Lung (tissue), 12 donors: ENCODE data around the gene CACNB1. TPM values are rescaled to one million over a fixed set of nuclear protein-coding genes. Genes with fewer than 3 reads are reported as not detected.

Experiments used
- ATAC-seq: fragments of 200-7000 bp; cut with Tn5 transposase; one replicate; pipeline ENCODE4 v1.9.1; 2020; ENCODE audit warnings: moderate number of reproducible peaks; ENCODE audit not compliant: insufficient read depth, low FRiP score
- DNase-seq, 3 donors: peaks; one replicate each; pipeline ENCODE4 v3.0.0-alpha.2; 2013 to 2017
- H3K27ac ChIP-seq, 2 donors: one replicate each; pipeline ENCODE4 v1.5.1; 2013; ENCODE audit warnings: mild to moderate bottlenecking in 2 of 2, moderate library complexity in 2 of 2, control low read depth in 1 of 2, inconsistent platforms in 1 of 2, low read depth in 1 of 2, low read length in 1 of 2
- H3K27me3 ChIP-seq, 3 donors: one replicate each; pipeline ENCODE4 v1.5.1; 2013; ENCODE audit warnings: low read length in 2 of 3; ENCODE audit not compliant: control insufficient read depth in 3 of 3, insufficient read depth in 3 of 3
- H3K36me3 ChIP-seq, 4 donors: one replicate each; pipeline ENCODE4 v1.5.1; 2013; ENCODE audit warnings: low read length in 4 of 4, mild to moderate bottlenecking in 1 of 4, moderate library complexity in 1 of 4; ENCODE audit not compliant: control insufficient read depth in 4 of 4, insufficient read depth in 4 of 4
- H3K4me1 ChIP-seq, 5 donors: one replicate each; pipeline ENCODE4 v1.5.1; 2013; ENCODE audit warnings: low read length in 5 of 5, mild to moderate bottlenecking in 2 of 5, moderate library complexity in 1 of 5; ENCODE audit not compliant: control insufficient read depth in 5 of 5, insufficient read depth in 5 of 5
- H3K4me3 ChIP-seq: one replicate; pipeline ENCODE4 v1.5.1; 2013; ENCODE audit warnings: mild to moderate bottlenecking, control low read depth, moderate library complexity
- H3K9ac ChIP-seq, 2 donors: one replicate each; pipeline ENCODE4 v1.5.1; 2013; ENCODE audit warnings: low read length in 2 of 2, control low read depth in 1 of 2; ENCODE audit not compliant: insufficient read depth in 1 of 2
- H3K9me3 ChIP-seq, 4 donors: one replicate each; pipeline ENCODE4 v1.5.1; 2013; ENCODE audit warnings: low read length in 3 of 4, mild to moderate bottlenecking in 1 of 4, moderate library complexity in 1 of 4; ENCODE audit not compliant: control insufficient read depth in 4 of 4, insufficient read depth in 3 of 4
- WGBS, 2 donors: extraction: QIAGEN DNeasy Blood & Tissue Kit; methylation state at CpG; one replicate each; pipeline ENCODE4 v1.1.7; 2013; 5-methylcytosine and 5-hydroxymethylcytosine counted together
- polyA plus RNA-seq, 2 donors: library from polyadenylated mRNA; stranded (reverse); fragments of 200-250 nt; gene quantifications; one replicate each; pipeline ENCODE4 v1.2.1, GENCODE V29; 2013
- total RNA-seq, 2 donors: library from RNA; depleted of rRNA in 1 of 2; stranded (reverse); fragments of >200 nt in 1 of 2; gene quantifications; one replicate each; pipeline ENCODE4 v1.2.1, GENCODE V29; 2014 to 2021
- TF ChIP-seq, protein P1 (sequence below): IDR thresholded peaks from 2 replicates; pipeline ENCODE4 v1.5.1; 2012; ENCODE audit warnings: mild to moderate bottlenecking; ENCODE audit errors: control extremely low read depth, extremely low read depth
- donor health status: control.
- donor health status: control.
- donor health status: Bipolar disorder and iron deficiency.
- donor health status: healthy.
- donor health status: DM: yes; HTN: yes; CAD: no.

CACNB1 gene
- total and polyA plus RNA-seq, 4 donors: 6.8 to 49.6 (median 21.7) TPM

DNA sequence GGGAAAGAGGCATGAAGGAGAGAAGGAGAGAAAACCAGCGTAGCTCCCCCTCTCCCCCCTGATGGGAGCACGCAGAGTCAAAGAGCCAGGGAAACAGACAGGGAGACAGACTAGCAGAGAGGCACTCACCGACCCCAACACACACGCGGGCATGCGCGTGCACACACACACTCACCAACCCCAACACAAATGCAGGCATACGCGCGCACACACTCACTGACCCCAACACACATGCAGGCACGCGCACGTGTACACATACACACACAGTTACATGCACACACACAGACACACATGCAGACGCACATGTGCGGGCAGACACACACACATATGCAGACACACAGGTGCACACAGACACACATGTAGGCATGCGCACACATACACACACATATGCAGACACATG lies 4.6 kb downstream of the CACNB1 start:
- H3K4me1 ChIP-seq: peaks cover 0 to 26% (median 9%) of the 10 kb centered on the region in 5 donors
- peaks cover 0 to 25% (median 10%) of the 10 kb centered on the region in 4 donors for H3K36me3 ChIP-seq
- no peaks in the 10 kb centered on the region for H3K27me3 ChIP-seq
- ATAC-seq: no peak
- H3K27ac ChIP-seq: no peak overlapping the region
- DNase-seq: no peak
- no peak overlapping the region for H3K4me3 ChIP-seq
- H3K9me3 ChIP-seq: no peaks in the 10 kb centered on the region
- TF ChIP-seq, protein P1, sequence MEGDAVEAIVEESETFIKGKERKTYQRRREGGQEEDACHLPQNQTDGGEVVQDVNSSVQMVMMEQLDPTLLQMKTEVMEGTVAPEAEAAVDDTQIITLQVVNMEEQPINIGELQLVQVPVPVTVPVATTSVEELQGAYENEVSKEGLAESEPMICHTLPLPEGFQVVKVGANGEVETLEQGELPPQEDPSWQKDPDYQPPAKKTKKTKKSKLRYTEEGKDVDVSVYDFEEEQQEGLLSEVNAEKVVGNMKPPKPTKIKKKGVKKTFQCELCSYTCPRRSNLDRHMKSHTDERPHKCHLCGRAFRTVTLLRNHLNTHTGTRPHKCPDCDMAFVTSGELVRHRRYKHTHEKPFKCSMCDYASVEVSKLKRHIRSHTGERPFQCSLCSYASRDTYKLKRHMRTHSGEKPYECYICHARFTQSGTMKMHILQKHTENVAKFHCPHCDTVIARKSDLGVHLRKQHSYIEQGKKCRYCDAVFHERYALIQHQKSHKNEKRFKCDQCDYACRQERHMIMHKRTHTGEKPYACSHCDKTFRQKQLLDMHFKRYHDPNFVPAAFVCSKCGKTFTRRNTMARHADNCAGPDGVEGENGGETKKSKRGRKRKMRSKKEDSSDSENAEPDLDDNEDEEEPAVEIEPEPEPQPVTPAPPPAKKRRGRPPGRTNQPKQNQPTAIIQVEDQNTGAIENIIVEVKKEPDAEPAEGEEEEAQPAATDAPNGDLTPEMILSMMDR: no peak
- whole genome bisulfite sequencing, 2 donors: 96 to 98% methylated on average over 15 to 16 of the region's 16 CpGs
- no peak overlapping the region for H3K9ac ChIP-seq

DNA sequence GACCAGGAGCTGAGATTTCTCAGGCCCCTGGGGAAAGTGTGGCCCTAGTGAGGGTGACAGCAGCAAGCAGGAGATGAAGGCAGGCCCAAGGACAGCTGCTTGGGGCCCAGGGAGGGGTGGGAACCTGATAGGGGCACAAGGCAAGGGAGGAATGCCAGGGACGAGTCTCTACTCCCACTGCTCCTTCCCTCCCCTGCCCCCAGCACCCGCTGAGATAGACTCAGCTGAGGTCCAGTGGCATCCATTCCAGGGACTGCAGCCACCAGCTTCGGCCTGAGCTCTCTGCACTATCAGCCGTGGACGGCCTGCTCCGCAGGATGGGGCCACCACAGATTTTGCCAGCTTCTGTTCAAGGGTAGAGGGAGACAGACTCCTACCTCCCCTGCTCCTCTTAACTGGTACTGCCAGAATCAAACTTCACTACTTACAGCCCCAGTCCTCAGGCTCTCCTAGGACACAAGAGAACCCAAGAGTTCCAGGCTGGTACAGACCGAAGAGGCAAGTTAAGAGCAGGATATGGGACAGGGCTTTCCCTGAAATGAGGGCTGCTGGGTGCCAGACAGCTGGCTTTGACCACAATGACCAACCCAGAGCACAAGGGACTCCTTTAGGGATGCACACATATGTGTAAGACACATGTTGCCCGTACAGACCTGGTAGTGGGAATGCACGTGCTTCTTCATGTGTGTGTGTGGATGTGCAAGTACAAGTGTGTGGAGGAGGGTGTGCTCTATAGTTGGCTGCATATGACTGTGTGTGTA lies 5.5 kb downstream of the CACNB1 start:
- Histone ChIP-seq H3K4me3 (no peak overlapping the region), H3K27me3 (no peaks in the 10 kb centered on the region), H3K9ac (no peak overlapping the region), H3K36me3 (peaks cover 0 to 32% (median 15%) of the 10 kb centered on the region in 4 donors), H3K27ac (no peak overlapping the region), H3K9me3 (no peaks in the 10 kb centered on the region), H3K4me1 (peaks cover 0 to 25% (median 9%) of the 10 kb centered on the region in 5 donors)
- no peak for ATAC-seq
- WGBS, 2 donors: 92 to 98% methylated on average over 9 of the region's 9 CpGs
- DNase-seq: no peak
- TF ChIP-seq, protein P1: no peak

DNA sequence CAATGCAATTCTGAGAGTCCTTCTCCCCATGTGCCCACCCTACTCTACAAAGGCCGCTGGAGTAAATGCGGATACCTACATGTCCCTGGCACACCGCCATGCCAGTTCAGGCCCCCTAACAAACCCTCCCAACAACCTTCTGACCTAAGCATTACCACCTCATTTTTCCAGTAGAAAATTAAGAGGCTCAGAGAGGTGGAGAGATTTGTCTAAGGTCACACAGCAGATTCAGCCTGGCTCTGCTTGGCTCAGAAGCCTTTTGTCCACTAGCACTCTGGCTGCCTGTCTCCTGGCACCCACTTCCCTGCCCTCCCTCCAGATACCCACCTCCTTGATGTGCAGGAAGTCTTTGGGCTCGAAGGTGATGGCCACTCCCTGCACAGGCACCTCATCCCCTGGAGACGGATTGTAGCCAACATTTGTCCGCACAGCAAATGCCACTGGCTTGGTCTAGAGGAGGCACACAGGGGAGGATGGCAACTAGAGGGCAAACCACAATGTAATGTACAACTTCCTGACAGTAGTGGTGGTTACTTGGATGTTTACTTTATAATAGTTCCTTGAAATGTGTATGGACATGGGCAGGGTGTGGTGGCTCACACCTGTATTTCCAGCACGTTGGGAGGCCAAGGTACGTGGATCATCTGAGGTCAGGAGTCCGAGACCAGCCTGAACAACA lies 10.2 kb downstream of the CACNB1 start:
- no peak overlapping the region for H3K27ac ChIP-seq
- WGBS, 2 donors: 79 to 86% methylated on average over 9 of the region's 9 CpGs
- no peak for ATAC-seq
- DNase-seq: no peak
- H3K4me1 ChIP-seq: no peaks in the 10 kb centered on the region
- H3K9me3 ChIP-seq: no peaks in the 10 kb centered on the region
- TF ChIP-seq, protein P1: no peak
- H3K36me3 ChIP-seq: peaks cover 0 to 56% (median 19%) of the 10 kb centered on the region in 4 donors
- H3K27me3 ChIP-seq: no peaks in the 10 kb centered on the region
- H3K9ac ChIP-seq: no peak overlapping the region
- H3K4me3 ChIP-seq: no peak overlapping the region
